ENCODE measurements around the gene MORF4L1.
A peak's percentile ranks its signal among the peaks of the same experiment; 100 is the strongest.

Gene MORF4L1

GRCh38 chr15:78931439-78932257 is 59.0 kb downstream of the MORF4L1 start:
- H3K9me3 ChIP-seq, result no peaks in the 10 kb centered on the region
- intact Hi-C loops (cut with DNase I; ENCODE audit: low total_unique reads), result no loop called here
- no peak for TF ChIP-seq CTCF (IDR thresholded peaks at IDR 0.05)
- peaks cover 0 to 51% (median 12%) of the 10 kb centered on the region in 4 donors for H3K4me1 ChIP-seq
- no peak overlapping the region for H3K4me3 ChIP-seq
- H3K36me3 ChIP-seq, result peaks cover 0 to 13% (median 12%) of the 10 kb centered on the region in 3 donors
- peak in 1 of 2 donors; percentile 65 for DNase-seq
- H3K27me3 ChIP-seq, result no peaks in the 10 kb centered on the region
- peak overlapping the region in 1 of 2 donors; percentile 19 for H3K27ac ChIP-seq

GRCh38 chr15:78932258-78932808 is 59.6 kb downstream of the MORF4L1 start:
- H3K4me3 ChIP-seq, result no peak overlapping the region
- peaks cover 0 to 51% (median 12%) of the 10 kb centered on the region in 4 donors for H3K4me1 ChIP-seq
- no peak overlapping the region for H3K27ac ChIP-seq
- H3K27me3 ChIP-seq, result no peaks in the 10 kb centered on the region
- H3K9me3 ChIP-seq, result no peaks in the 10 kb centered on the region
- DNase-seq, result no peak
- no peak for TF ChIP-seq CTCF (IDR thresholded peaks at IDR 0.05)
- intact Hi-C loops (cut with DNase I; ENCODE audit: low total_unique reads), result no loop called here
- H3K36me3 ChIP-seq, result peaks cover 0 to 6% (median 6%) of the 10 kb centered on the region in 3 donors

GRCh38 chr15:78933187-78933822 is 60.6 kb downstream of the MORF4L1 start:
- H3K9me3 ChIP-seq, result no peaks in the 10 kb centered on the region
- no peak for TF ChIP-seq CTCF (IDR thresholded peaks at IDR 0.05)
- H3K4me1 ChIP-seq, result peaks cover 0 to 51% (median 12%) of the 10 kb centered on the region in 4 donors
- DNase-seq, result no peak
- H3K27ac ChIP-seq, result peak overlapping the region; percentile 39 to 59
- intact Hi-C loops (cut with DNase I; ENCODE audit: low total_unique reads), result no loop called here
- H3K27me3 ChIP-seq, result no peaks in the 10 kb centered on the region
- peak overlapping the region in 1 of 2 donors; percentile 30 for H3K4me3 ChIP-seq
- H3K36me3 ChIP-seq, result no peaks in the 10 kb centered on the region

- intact Hi-C loops (cut with DNase I; ENCODE audit: low total_unique reads), result no loop called here
- no peaks in the 10 kb centered on the region for H3K9me3 ChIP-seq
- peaks cover 0 to 51% (median 12%) of the 10 kb centered on the region in 4 donors for H3K4me1 ChIP-seq
- H3K27me3 ChIP-seq, result no peaks in the 10 kb centered on the region
- DNase-seq, result peak; percentile 69 to 80
- H3K36me3 ChIP-seq, result no peaks in the 10 kb centered on the region
- H3K27ac ChIP-seq, result peak overlapping the region; percentile 39 to 59
- no peak for TF ChIP-seq CTCF (IDR thresholded peaks at IDR 0.05)
- peak overlapping the region in 1 of 2 donors; percentile 30 for H3K4me3 ChIP-seq
Observed at GRCh38 chr15:78933823-78934654, 61.3 kb downstream of the MORF4L1 start.

- DNase-seq, result no peak
- Histone ChIP-seq H3K36me3 (no peaks in the 10 kb centered on the region), H3K27ac (peak overlapping the region in 1 of 2 donors; percentile 59), H3K4me1 (peaks cover 0 to 46% (median 12%) of the 10 kb centered on the region in 4 donors), H3K27me3 (no peaks in the 10 kb centered on the region), H3K9me3 (no peaks in the 10 kb centered on the region), H3K4me3 (no peak overlapping the region)
- no peak for TF ChIP-seq CTCF (IDR thresholded peaks at IDR 0.05)
- intact Hi-C loops (cut with DNase I; ENCODE audit: low total_unique reads), result no loop called here
Observed at GRCh38 chr15:78934655-78935023, 61.9 kb downstream of the MORF4L1 start.
